K562 (cell line): ENCODE measurements around the gene PI4K2A. TPM values are rescaled to one million over a fixed set of nuclear protein-coding genes. Genes with fewer than 3 reads are reported as not detected.
A peak's percentile ranks its signal among the peaks of the same experiment; 100 is the strongest.

Source experiments
- CHD2 ChIP-seq: IDR thresholded peaks from 2 replicates; pipeline ENCODE4 v1.6.1; 2011; ENCODE audit warnings: low read depth, low read length
- CREM ChIP-seq: IDR thresholded peaks from 2 replicates; pipeline ENCODE4 v1.6.1; 2014; ENCODE audit warnings: antibody characterized with exemption, low read depth
- ETV1 ChIP-seq: fragments of 450-650 bp; conservative IDR thresholded peaks from 2 replicates; pipeline ENCODE4 v1.6.1; 2016; ENCODE audit warnings: missing genetic modification characterization, control low read depth, low read depth, missing compliant biosample characterization
- EZH2 ChIP-seq: IDR thresholded peaks from 2 replicates; pipeline ENCODE4 v1.6.1; 2012; ENCODE audit warnings: low read depth, mild to moderate bottlenecking, inconsistent platforms, low read length, borderline replicate concordance
- KHSRP ChIP-seq: fragments of 450-650 bp; IDR thresholded peaks from 2 replicates; pipeline ENCODE4 v1.6.1; 2017
- MBD2 ChIP-seq: sonication (generic); IDR thresholded peaks from 2 replicates; pipeline ENCODE4 v1.6.1; 2016; ENCODE audit warnings: low read depth, borderline replicate concordance
- PATZ1 ChIP-seq: fragments of 250-450 bp; sonication (Bioruptor Pico); IDR thresholded peaks from 2 replicates; pipeline ENCODE4 v1.5.0; 2020; ENCODE audit warnings: mild to moderate bottlenecking, borderline replicate concordance
- RCOR1 ChIP-seq, 2 experiments: IDR thresholded peaks; 2 replicates each; pipeline ENCODE4 v1.6.1; 2012; ENCODE audit warnings: low read depth in 2 of 2, low read length in 2 of 2, borderline replicate concordance in 1 of 2, improper control_type of control experiment in 1 of 2
- RNF2 ChIP-seq: sonication (generic); IDR thresholded peaks from 2 replicates; pipeline ENCODE4 v1.6.1; 2016
- SAFB ChIP-seq: fragments of 200-400 bp; formaldehyde crosslinking; IDR thresholded peaks from 2 replicates; pipeline ENCODE4 v1.6.1; 2017; ENCODE audit warnings: low read depth, low read length, borderline replicate concordance
- SMAD1 ChIP-seq: fragments of 150-350 bp; IDR thresholded peaks from 2 replicates; pipeline ENCODE4 v1.6.1; 2014; ENCODE audit warnings: low read length, low read depth; ENCODE audit not compliant: partially characterized antibody
- SNRNP70 ChIP-seq: fragments of 200-400 bp; formaldehyde crosslinking; optimal IDR thresholded peaks from 2 replicates; pipeline ENCODE3; 2017; ENCODE audit warnings: low read depth, low read length
- SP2 ChIP-seq: IDR thresholded peaks from 2 replicates; pipeline ENCODE4 v1.6.1; 2011; ENCODE audit warnings: mild to moderate bottlenecking, low read depth, low read length, moderate library complexity; ENCODE audit not compliant: poor library complexity, severe bottlenecking; ENCODE audit errors: extremely low read depth
- TAF15 ChIP-seq: fragments of 200-400 bp; formaldehyde crosslinking; IDR thresholded peaks from 2 replicates; pipeline ENCODE4 v1.6.1; 2017; ENCODE audit warnings: mild to moderate bottlenecking, low read depth, low read length, moderate library complexity
- TBP ChIP-seq: optimal IDR thresholded peaks from 2 replicates; pipeline ENCODE3; 2011; ENCODE audit warnings: low read depth, low read length, improper control_type of control experiment
- TRIM28 ChIP-seq: fragments of 450-650 bp; IDR thresholded peaks from 2 replicates; pipeline ENCODE4 v1.6.1; 2017
- TSHZ1 ChIP-seq: fragments of 250-450 bp; sonication (Bioruptor Pico); IDR thresholded peaks from 2 replicates; pipeline ENCODE4 v1.4.0; 2020; ENCODE audit warnings: mild to moderate bottlenecking, moderate library complexity
- ZNF12 ChIP-seq: sonication (generic); formaldehyde crosslinking; IDR thresholded peaks from 2 replicates; pipeline ENCODE4 v1.4.0; 2020; ENCODE audit warnings: mild to moderate bottlenecking, missing genetic modification reagents
- ZNF146 ChIP-seq: IDR thresholded peaks from one replicate; pipeline ENCODE4 v1.6.1; 2018; ENCODE audit warnings: missing compliant biosample characterization; ENCODE audit not compliant: unreplicated experiment
- polyA plus RNA-seq, 8 experiments: library from polyadenylated mRNA; depleted of rRNA in 4 of 8; stranded (reverse) in 5 of 8; unstranded in 3 of 8; fragments of >200 nt; fragmentation: Nextera tagmentation in 2 of 8; fragmentation: Illumina TruSeq in 1 of 8; extraction: Ambion mirVana in 2 of 8; extraction: Trizol in 1 of 8; gene quantifications; 2 replicates each; pipeline versions ENCODE4 v1.2.1 to v1.2.3, GENCODE V29; 2011 to 2014; ENCODE audit warnings: inconsistent platforms in 1 of 8, missing spikeins in 1 of 8
- total RNA-seq, 7 experiments: library from RNA; depleted of rRNA in 6 of 7; stranded (reverse); fragments of >200 nt in 6 of 7; fragmentation: Illumina TruSeq in 2 of 7; extraction: Trizol in 2 of 7; gene quantifications; 2 replicates each; pipeline versions ENCODE4 v1.2.1 to v1.2.3, GENCODE V29; 2011 to 2021; ENCODE audit warnings: low replicate concordance in 1 of 7
- TF ChIP-seq, protein P1 (sequence below): fragments of 450-650 bp; formaldehyde crosslinking; IDR thresholded peaks from 2 replicates; pipeline ENCODE4 v1.4.0; 2020; ENCODE audit warnings: mild to moderate bottlenecking
- TF ChIP-seq, protein P2 (sequence below): sonication (generic); IDR thresholded peaks from 2 replicates; pipeline ENCODE4 v1.6.1; 2016

Gene PI4K2A
- total and polyA plus RNA-seq, 9 of the 15 experiments (the other 6 are each of a cell fraction or from before 2014, with no cell fraction given), result 4.4 to 28.4 (median 16.5) TPM

DNA sequence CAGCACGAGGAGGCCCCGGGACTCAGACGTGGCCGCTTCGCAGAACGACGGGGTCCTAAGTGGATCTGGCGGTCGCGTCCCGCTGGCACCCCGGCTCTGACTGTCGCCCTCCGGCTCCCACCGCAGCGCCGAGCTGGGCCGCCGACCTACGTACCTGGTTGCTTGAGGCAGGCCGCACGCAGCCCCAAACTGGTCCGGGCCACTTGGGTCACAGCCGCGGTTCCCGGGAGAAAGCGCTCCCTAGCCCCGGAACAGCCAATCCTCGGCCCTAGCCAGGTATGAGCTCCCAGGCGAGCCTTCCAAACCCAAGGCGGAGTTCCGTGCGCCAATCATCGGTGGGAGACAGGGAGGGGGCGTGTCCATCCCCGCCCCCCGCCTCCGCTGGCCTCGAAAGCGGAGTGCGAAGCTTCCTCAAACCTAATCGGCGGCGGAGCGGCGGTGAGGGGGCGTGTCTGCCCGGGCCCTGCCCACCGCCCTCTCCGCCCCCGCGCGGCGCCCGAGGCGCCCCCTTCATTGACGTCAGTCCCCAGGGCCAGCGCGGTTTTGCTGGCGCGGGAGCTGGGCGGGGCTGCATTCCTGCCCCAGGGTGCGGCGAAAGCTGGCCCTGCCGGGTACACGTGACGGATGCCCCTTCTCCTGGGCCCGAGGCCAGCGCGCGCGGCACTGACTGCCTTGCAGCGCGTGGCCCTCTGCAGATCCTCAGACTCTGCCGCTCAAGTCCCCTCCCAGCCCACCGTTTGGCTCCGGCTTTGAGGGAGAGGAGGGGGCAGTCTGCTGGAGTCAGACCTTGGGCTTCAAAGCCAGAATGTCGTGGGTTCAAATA, 46.7 kb downstream of the PI4K2A start, which contains the start of gene AVPI1 (continued):
- no peak for TF ChIP-seq SP2
- TF ChIP-seq, protein P1, sequence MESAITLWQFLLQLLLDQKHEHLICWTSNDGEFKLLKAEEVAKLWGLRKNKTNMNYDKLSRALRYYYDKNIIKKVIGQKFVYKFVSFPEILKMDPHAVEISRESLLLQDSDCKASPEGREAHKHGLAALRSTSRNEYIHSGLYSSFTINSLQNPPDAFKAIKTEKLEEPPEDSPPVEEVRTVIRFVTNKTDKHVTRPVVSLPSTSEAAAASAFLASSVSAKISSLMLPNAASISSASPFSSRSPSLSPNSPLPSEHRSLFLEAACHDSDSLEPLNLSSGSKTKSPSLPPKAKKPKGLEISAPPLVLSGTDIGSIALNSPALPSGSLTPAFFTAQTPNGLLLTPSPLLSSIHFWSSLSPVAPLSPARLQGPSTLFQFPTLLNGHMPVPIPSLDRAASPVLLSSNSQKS, result no peak
- TF ChIP-seq, protein P2, sequence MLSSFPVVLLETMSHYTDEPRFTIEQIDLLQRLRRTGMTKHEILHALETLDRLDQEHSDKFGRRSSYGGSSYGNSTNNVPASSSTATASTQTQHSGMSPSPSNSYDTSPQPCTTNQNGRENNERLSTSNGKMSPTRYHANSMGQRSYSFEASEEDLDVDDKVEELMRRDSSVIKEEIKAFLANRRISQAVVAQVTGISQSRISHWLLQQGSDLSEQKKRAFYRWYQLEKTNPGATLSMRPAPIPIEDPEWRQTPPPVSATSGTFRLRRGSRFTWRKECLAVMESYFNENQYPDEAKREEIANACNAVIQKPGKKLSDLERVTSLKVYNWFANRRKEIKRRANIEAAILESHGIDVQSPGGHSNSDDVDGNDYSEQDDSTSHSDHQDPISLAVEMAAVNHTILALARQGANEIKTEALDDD, result no peak
- TF ChIP-seq TSHZ1 (CRISPR knock-in tag), result 0 out of 2 replicates have a peak, but pooled peaks have one; percentile 12
- TF ChIP-seq CHD2, result no peak
- TF ChIP-seq KHSRP, result no peak
- no peak for TF ChIP-seq PATZ1 (CRISPR knock-in tag)
- 0 out of 2 replicates have a peak, but pooled peaks have one; percentile 31 for TF ChIP-seq SAFB
- peak; percentile 41 for TF ChIP-seq TBP
- no peak for TF ChIP-seq SNRNP70
- 0 out of 2 replicates have a peak, but pooled peaks have one; percentile 57 for TF ChIP-seq ZNF12 (CRISPR knock-in tag)
- TF ChIP-seq RNF2, result 0 out of 2 replicates have a peak, but pooled peaks have one; percentile 34
- TF ChIP-seq ZNF146 (CRISPR knock-in tag), result no peak
- TF ChIP-seq MBD2, result peak; percentile 7; the same call in 1 of the 2 replicates
- no peak for TF ChIP-seq EZH2
- TF ChIP-seq TRIM28, result no peak
- TF ChIP-seq ETV1 (tag), result no peak
- no peak for TF ChIP-seq TAF15
- TF ChIP-seq CREM, result peak; percentile 95
- TF ChIP-seq RCOR1 (IDR thresholded peaks at IDR 0.05; ENCODE audit: borderline replicate concordance in 1 of 2, low read depth in 2 of 2, low read length in 2 of 2), result no peak; a peak in 1 of 4 replicates
- no peak for TF ChIP-seq SMAD1
